Osteocyte (in vitro differentiated cells): ENCODE data around the gene SLC7A8. TPM values are rescaled to one million over a fixed set of nuclear protein-coding genes. Genes with fewer than 3 reads are reported as not detected.

ENCODE experiments used
- DNase-seq: peaks from one replicate; pipeline ENCODE4 v3.0.0; 2021; ENCODE audit warnings: mixed read lengths; ENCODE audit not compliant: unreplicated experiment; ENCODE audit errors: extremely low spot score
- H3K27ac Mint-ChIP-seq: one replicate; pipeline ENCODE4 v1.8.0; 2021; ENCODE audit warnings: mild to moderate bottlenecking, mixed read lengths; ENCODE audit not compliant: unreplicated experiment
- H3K27me3 Mint-ChIP-seq: one replicate; pipeline ENCODE4 v1.8.0; 2021; ENCODE audit warnings: mixed read lengths; ENCODE audit not compliant: unreplicated experiment
- H3K36me3 Mint-ChIP-seq: one replicate; pipeline ENCODE4 v1.8.0; 2021; ENCODE audit warnings: mixed read lengths; ENCODE audit not compliant: unreplicated experiment
- H3K4me1 Mint-ChIP-seq: one replicate; pipeline ENCODE4 v1.8.0; 2021; ENCODE audit warnings: mixed read lengths; ENCODE audit not compliant: unreplicated experiment
- H3K4me3 Mint-ChIP-seq: one replicate; pipeline ENCODE4 v1.8.0; 2021; ENCODE audit warnings: mild to moderate bottlenecking, moderate library complexity, mixed read lengths; ENCODE audit not compliant: unreplicated experiment
- H3K9me3 Mint-ChIP-seq: one replicate; pipeline ENCODE4 v1.8.0; 2021; ENCODE audit warnings: mixed read lengths; ENCODE audit not compliant: unreplicated experiment
- CTCF ChIP-seq: fragments of 200-600 bp; sonication (generic); IDR thresholded peaks from 2 replicates; pipeline ENCODE4 v1.5.0; 2021; ENCODE audit warnings: antibody characterized with exemption, mild to moderate bottlenecking, moderate library complexity
- total RNA-seq: library from RNA; stranded (reverse); gene quantifications from 2 replicates; pipeline ENCODE4 v1.2.1, GENCODE V29; 2021

The SLC7A8 gene
- total RNA-seq, 1 donor from 2014 or later: 0.75 TPM

- DNase-seq: no peak
- Mint-ChIP-seq H3K27me3 (no peaks in the 10 kb centered on the region), H3K4me1 (peaks cover 35% of the 10 kb centered on the region), H3K36me3 (no peaks in the 10 kb centered on the region), H3K9me3 (no peaks in the 10 kb centered on the region), H3K27ac (no peak overlapping the region), H3K4me3 (no peak overlapping the region)
- TF ChIP-seq CTCF: no peak
Observed at GRCh38 chr14:23117371-23118020, 66.0 kb downstream of the SLC7A8 start.

- TF ChIP-seq CTCF: no peak
- Mint-ChIP-seq H3K27ac (no peak overlapping the region), H3K9me3 (no peaks in the 10 kb centered on the region), H3K27me3 (no peaks in the 10 kb centered on the region), H3K36me3 (no peaks in the 10 kb centered on the region), H3K4me3 (no peak overlapping the region), H3K4me1 (peaks cover 29% of the 10 kb centered on the region)
- DNase-seq: no peak
Observed at GRCh38 chr14:23115918-23116317, 67.5 kb downstream of the SLC7A8 start.

GRCh38 chr14:23115039-23115731, 68.3 kb downstream of the SLC7A8 start:
- Mint-ChIP-seq H3K27me3 (no peaks in the 10 kb centered on the region), H3K27ac (peak overlapping the region; percentile 71), H3K36me3 (no peaks in the 10 kb centered on the region), H3K9me3 (no peaks in the 10 kb centered on the region), H3K4me1 (peaks cover 28% of the 10 kb centered on the region), H3K4me3 (peak overlapping the region; percentile 47)
- TF ChIP-seq CTCF: no peak
- no peak for DNase-seq

GRCh38 chr14:23114669-23115038, 68.8 kb downstream of the SLC7A8 start:
- no peaks in the 10 kb centered on the region for H3K9me3 Mint-ChIP-seq
- peaks cover 28% of the 10 kb centered on the region for H3K4me1 Mint-ChIP-seq
- TF ChIP-seq CTCF: no peak
- peak overlapping the region; percentile 71 for H3K27ac Mint-ChIP-seq
- H3K4me3 Mint-ChIP-seq: no peak overlapping the region
- H3K27me3 Mint-ChIP-seq: no peaks in the 10 kb centered on the region
- no peak for DNase-seq
- no peaks in the 10 kb centered on the region for H3K36me3 Mint-ChIP-seq

- Mint-ChIP-seq H3K9me3 (no peaks in the 10 kb centered on the region), H3K36me3 (no peaks in the 10 kb centered on the region), H3K27ac (no peak overlapping the region), H3K4me3 (no peak overlapping the region), H3K27me3 (no peaks in the 10 kb centered on the region), H3K4me1 (peaks cover 27% of the 10 kb centered on the region)
- DNase-seq: no peak
- TF ChIP-seq CTCF: no peak
Observed at GRCh38 chr14:23114120-23114458, 69.4 kb downstream of the SLC7A8 start.
